Neuron (in vitro differentiated cells): ENCODE data around the gene FAM43A.

Experiments used
- H2AFZ ChIP-seq: one replicate; pipeline ENCODE4 v1.6.1; 2013; ENCODE audit warnings: low read depth, mild to moderate bottlenecking, inconsistent platforms, low read length, moderate library complexity
- H3K27me3 ChIP-seq: one replicate; pipeline ENCODE4 v1.6.1; 2013; ENCODE audit warnings: low read length; ENCODE audit not compliant: insufficient read depth
- H3K36me3 ChIP-seq: one replicate; pipeline ENCODE4 v1.6.1; 2013; ENCODE audit warnings: low read length; ENCODE audit not compliant: insufficient read depth
- H3K4me1 ChIP-seq: one replicate; pipeline ENCODE4 v1.6.1; 2013; ENCODE audit warnings: low read length; ENCODE audit not compliant: insufficient read depth
- H3K4me3 ChIP-seq: 2 replicates; pipeline ENCODE4 v1.5.1; 2013; ENCODE audit warnings: mild to moderate bottlenecking, low read length, moderate library complexity
- H3K9me3 ChIP-seq: one replicate; pipeline ENCODE4 v1.6.1; 2013; ENCODE audit warnings: low read length

The FAM43A gene

DNA sequence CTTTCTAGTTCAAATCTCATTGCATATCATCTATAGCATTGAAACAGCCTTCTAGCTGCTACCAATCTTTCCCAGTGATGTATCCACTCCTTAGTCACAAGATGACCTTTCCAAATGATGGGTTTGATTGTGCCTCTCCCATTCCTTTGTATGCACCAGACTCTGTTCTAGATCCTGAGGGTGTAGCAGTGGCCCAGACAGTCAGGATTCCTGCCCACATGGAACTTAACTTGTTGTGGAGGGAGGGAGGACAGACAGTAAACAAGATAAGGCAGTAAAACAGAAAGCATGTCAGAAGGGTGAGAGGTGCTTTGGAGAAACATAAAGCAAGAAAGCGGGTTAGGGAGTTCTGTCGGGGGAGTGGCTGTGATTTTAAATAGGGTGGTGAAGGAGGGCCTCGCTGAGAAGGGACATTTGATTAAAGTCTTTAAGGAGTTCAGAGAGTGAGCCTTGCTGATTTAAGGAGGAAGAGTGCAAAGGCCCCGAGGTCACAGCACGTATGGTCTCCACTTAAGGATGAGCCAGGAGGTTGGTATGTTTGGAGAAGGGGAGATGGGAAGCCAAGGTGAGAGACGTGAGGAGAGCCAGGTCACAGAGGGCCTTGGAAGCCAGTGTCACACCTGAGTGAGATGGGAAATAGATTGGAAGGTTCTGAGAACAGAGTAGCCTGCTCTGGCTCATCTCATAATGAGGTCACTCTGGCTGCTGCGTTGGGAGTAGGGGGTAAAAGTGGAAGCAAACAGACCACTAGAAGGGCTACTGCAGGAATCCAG, 38.3 kb downstream of the FAM43A start:
- H3K36me3 ChIP-seq = no peaks in the 10 kb centered on the region
- H3K4me3 ChIP-seq = no peak overlapping the region
- peaks cover 20% of the 10 kb centered on the region for H3K27me3 ChIP-seq
- H2AFZ ChIP-seq = no peak overlapping the region
- no peaks in the 10 kb centered on the region for H3K4me1 ChIP-seq
- no peaks in the 10 kb centered on the region for H3K9me3 ChIP-seq

- no peaks in the 10 kb centered on the region for H3K9me3 ChIP-seq
- peaks cover 29% of the 10 kb centered on the region for H3K27me3 ChIP-seq
These were observed 39.7 kb downstream of the FAM43A start for GRCh38 chr3:194725346-194725745.

DNA sequence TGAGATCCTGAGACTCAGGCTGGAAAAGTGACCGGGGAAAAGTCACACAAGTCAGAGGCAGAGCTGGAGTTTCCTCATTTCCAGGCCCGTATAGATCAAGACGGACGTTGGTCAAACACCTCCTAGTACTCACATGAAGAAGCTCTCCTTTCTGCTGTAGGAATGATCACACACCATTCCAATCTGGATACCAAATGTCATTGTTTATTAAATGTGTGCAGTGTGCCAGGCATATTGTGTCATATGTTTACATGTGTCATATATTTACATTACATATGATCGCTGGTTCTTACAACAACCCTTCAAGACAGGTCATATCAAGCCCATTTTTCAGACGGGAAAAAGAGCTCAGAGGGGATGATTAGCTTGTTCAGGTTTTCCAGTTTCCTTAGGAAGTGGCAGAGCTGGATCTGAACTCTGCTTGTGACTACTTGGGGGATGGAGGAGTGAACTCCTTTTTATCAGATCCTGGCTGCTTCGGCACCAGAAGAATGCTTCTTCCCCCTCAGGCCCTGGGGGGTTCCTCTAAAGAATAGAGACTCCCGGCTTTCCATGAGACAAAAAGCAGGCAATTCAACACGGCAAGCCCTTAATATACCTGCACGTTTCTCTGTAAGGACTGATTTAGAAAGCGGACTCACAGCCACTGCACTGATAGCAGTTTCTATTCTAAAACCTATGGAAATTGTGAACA, 41.9 kb downstream of the FAM43A start:
- Histone ChIP-seq H3K27me3 (peaks cover 41% of the 10 kb centered on the region), H3K36me3 (no peaks in the 10 kb centered on the region)

More at GRCh38 chr3:194725346-194725745, 39.7 kb downstream of the FAM43A start:
- Histone ChIP-seq H3K36me3 (no peaks in the 10 kb centered on the region), H2AFZ (no peak overlapping the region), H3K4me1 (no peaks in the 10 kb centered on the region), H3K4me3 (no peak overlapping the region)

GRCh38 chr3:194728986-194729385, 43.3 kb downstream of the FAM43A start:
- H3K9me3 ChIP-seq = no peaks in the 10 kb centered on the region
- H3K36me3 ChIP-seq = no peaks in the 10 kb centered on the region
- no peak overlapping the region for H2AFZ ChIP-seq
- no peak overlapping the region for H3K4me3 ChIP-seq
- H3K4me1 ChIP-seq = no peaks in the 10 kb centered on the region
- peaks cover 42% of the 10 kb centered on the region for H3K27me3 ChIP-seq

More for the DNA sequence above, 41.9 kb downstream of the FAM43A start:
- H2AFZ ChIP-seq = no peak overlapping the region
- no peaks in the 10 kb centered on the region for H3K4me1 ChIP-seq
- no peaks in the 10 kb centered on the region for H3K9me3 ChIP-seq
- no peak overlapping the region for H3K4me3 ChIP-seq

DNA sequence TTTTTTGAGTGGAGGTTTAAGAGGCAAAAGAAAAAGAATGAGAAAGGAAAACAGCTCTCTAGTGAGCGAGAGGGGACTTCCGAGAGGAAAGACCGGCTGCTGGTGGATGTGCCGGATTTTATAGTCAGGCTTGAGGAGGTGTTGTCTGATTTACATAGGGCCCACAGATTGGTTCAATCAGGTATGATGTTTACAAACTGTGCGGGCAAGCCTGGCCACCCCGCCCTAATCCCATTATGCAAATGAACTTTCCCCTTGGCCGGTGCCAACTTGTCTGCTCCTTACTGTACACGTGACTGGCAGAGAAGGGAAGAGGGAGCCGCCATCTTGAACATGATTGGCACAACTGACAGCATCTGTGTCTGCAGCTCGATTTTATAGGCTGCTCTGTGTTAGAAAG, 44.7 kb downstream of the FAM43A start:
- Histone ChIP-seq H3K9me3 (no peaks in the 10 kb centered on the region), H3K27me3 (peaks cover 42% of the 10 kb centered on the region), H3K4me1 (no peaks in the 10 kb centered on the region), H2AFZ (no peak overlapping the region), H3K36me3 (no peaks in the 10 kb centered on the region), H3K4me3 (no peak overlapping the region)

DNA sequence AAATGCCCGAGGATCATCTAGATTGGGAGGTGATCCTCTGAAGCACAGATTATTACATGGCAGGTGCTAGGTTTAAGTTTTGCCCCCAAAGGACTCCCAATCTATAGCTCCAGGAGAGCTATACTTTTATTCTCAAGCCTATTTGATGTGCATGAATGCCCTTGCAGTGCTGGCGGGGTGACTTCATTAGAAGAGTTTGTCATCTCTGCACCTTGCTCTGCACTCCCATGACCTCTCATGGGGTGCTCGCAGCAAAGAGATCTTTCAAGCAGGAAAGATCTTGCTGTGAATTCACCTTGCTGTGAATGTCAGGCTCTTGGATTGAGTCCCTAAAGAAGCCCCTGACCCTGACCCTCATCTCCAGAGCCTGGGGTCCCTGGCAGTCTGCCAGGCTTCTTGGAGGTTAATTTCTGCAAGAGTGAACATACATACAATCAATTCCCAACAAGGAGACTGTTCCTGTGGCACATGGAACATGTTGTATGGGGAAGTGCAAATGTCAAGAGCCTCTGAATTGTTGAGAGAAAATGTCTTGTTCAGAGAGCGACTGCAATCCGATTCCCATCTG, 45.9 kb downstream of the FAM43A start:
- H3K4me3 ChIP-seq = no peak overlapping the region

GRCh38 chr3:194732617-194733016, 46.9 kb downstream of the FAM43A start:
- Histone ChIP-seq H3K4me3 (no peak overlapping the region), H2AFZ (no peak overlapping the region), H3K27me3 (peaks cover 48% of the 10 kb centered on the region), H3K36me3 (no peaks in the 10 kb centered on the region), H3K9me3 (peaks cover 4% of the 10 kb centered on the region), H3K4me1 (no peaks in the 10 kb centered on the region)

More for the DNA sequence above, 45.9 kb downstream of the FAM43A start:
- Histone ChIP-seq H3K27me3 (peaks cover 49% of the 10 kb centered on the region), H3K36me3 (no peaks in the 10 kb centered on the region), H3K9me3 (peaks cover 4% of the 10 kb centered on the region), H2AFZ (no peak overlapping the region), H3K4me1 (no peaks in the 10 kb centered on the region)

DNA sequence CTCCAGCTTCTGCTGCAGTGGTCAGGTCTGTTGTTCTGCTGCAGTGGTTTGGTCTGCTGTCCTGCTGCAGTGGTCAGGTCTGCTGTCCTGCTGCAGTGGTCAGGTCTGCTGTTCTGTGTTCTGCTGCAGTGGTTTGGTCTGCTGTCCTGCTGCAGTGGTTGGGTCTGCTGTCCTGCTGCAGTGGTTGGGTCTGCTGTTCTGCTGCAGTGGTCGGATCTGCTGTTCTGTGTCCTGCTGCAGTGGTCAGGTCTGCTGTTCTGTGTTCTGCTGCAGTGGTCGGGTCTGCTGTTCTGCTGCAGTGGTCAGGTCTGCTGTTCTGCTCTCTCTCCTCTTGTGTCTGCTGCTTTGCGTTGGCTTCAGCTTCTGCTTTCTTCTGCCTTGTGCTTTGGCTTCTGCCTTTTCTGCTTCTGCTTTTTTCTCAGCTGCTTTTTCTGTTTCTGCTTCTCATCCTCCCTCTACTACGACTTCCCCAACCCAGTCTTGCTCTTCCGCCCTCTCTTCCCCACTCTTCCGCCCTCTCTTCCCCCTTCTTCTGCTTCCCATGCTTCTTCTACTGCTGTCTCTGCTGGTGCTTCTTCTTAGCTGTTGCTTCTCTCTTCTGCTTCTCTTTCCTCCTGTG, 50.7 kb downstream of the FAM43A start:
- H2AFZ ChIP-seq = no peak overlapping the region
- H3K9me3 ChIP-seq = peaks cover 4% of the 10 kb centered on the region

DNA sequence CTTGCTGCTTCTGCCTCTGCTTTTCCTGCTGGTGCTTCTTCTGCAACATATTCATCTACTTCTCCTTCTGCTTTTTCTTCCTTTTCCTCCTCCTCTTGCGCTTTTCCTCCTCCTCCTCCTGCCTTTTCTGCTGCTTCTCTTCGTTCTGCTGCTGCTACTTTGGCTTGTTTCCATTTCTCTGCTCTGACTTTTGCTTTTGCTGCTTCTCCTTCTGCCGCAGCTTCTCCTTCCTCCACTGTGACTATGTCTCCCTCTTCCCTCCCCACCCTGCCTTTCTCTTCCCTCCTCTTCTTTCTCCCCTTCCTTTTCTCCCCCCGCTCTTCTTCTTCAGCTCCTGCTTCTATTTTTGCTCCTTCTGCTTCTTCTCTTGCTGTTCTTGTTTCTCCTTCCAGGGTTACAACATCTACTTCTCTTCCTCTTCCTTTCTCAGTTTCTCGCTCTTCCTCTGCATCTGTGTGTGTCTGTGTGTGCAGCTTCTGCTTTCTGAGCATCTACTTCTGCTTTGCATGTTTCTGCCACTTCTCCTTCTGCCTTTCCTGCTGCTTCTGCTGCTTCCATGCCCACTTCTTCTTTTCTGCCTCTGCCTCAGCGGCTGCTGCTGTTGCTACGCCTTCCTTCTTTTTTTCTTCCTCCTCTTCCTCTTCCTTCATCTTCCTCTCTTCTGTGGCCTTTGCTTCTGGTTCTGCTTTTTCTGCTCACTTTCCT, 51.4 kb downstream of the FAM43A start:
- Histone ChIP-seq H3K4me3 (no peak overlapping the region), H3K36me3 (no peaks in the 10 kb centered on the region), H3K27me3 (peaks cover 42% of the 10 kb centered on the region)

More for the DNA sequence above, 50.7 kb downstream of the FAM43A start:
- Histone ChIP-seq H3K4me3 (no peak overlapping the region), H3K36me3 (no peaks in the 10 kb centered on the region), H3K4me1 (no peaks in the 10 kb centered on the region), H3K27me3 (peaks cover 40% of the 10 kb centered on the region)

More for the DNA sequence above, 51.4 kb downstream of the FAM43A start:
- H3K4me1 ChIP-seq = no peaks in the 10 kb centered on the region
- peaks cover 4% of the 10 kb centered on the region for H3K9me3 ChIP-seq
- H2AFZ ChIP-seq = no peak overlapping the region
